ENCODE results near the gene SUPT5H.
A peak's percentile ranks its signal among the peaks of the same experiment; 100 is the strongest.
"Not testable (repeated sequence)": the region's sequence is repeated elsewhere in the genome, so short reads cannot be mapped to it uniquely, and the experiment has no call there.

SUPT5H gene

GRCh38 chr19:39426170-39426569, 19.2 kb upstream of the SUPT5H start:
- no peak for DNase-seq

GRCh38 chr19:39427707-39428106, 17.7 kb upstream of the SUPT5H start:
- DNase-seq = no peak

- DNase-seq = peak; percentile 92
Observed at GRCh38 chr19:39428283-39429112, 16.9 kb upstream of the SUPT5H start.

- DNase-seq = peak; percentile 64
Observed at GRCh38 chr19:39430675-39431593, 14.4 kb upstream of the SUPT5H start.

- DNase-seq = no peak
Observed at GRCh38 chr19:39432677-39433025, 12.7 kb upstream of the SUPT5H start.

GRCh38 chr19:39433480-39434079, 11.8 kb upstream of the SUPT5H start:
- no peak for DNase-seq

GRCh38 chr19:39434123-39435076, 11.0 kb upstream of the SUPT5H start:
- no peak for DNase-seq

GRCh38 chr19:39435499-39436349, 9.7 kb upstream of the SUPT5H start, which contains the start of gene RPS16:
Gene RPS16 (minus strand): TSS chr19:39435949. CDS start chr19:39435895, 54 bp downstream.
- peak; percentile 98 for DNase-seq

GRCh38 chr19:39436350-39436716, 9.0 kb upstream of the SUPT5H start:
- DNase-seq = no peak

- DNase-seq = peak; percentile 39
Observed at GRCh38 chr19:39438270-39438934, 7.0 kb upstream of the SUPT5H start.

GRCh38 chr19:39444598-39445195, 685 bp upstream of the SUPT5H start:
- no peak for DNase-seq

GRCh38 chr19:39446365-39447084, 1.1 kb downstream of the SUPT5H start:
- DNase-seq = no peak

- DNase-seq = no peak
Observed at GRCh38 chr19:39448271-39448670, 2.9 kb downstream of the SUPT5H start.

GRCh38 chr19:39449116-39449797, 3.9 kb downstream of the SUPT5H start:
- no peak for DNase-seq

- not testable (repeated sequence) for DNase-seq
Observed at GRCh38 chr19:39451257-39451656, 5.9 kb downstream of the SUPT5H start.

GRCh38 chr19:39463403-39463802, 18.0 kb downstream of the SUPT5H start:
- no peak for DNase-seq

GRCh38 chr19:39465956-39466747, 20.8 kb downstream of the SUPT5H start:
- no peak for DNase-seq

- no peak for DNase-seq
Observed at GRCh38 chr19:39467941-39468340, 22.6 kb downstream of the SUPT5H start.

Measured in fibroblast of skin of right quadriceps (primary cell).